Ovary (tissue), 3 donors: Measurements from ENCODE around the gene SND1.

Source experiments
- EP300 ChIP-seq: sonication (generic); formaldehyde crosslinking; IDR thresholded peaks from one replicate; pipeline ENCODE4 v1.6.1; 2017; ENCODE audit warnings: antibody characterized with exemption
- TF ChIP-seq, protein P1 (sequence below), 3 donors: fragments of 450-650 bp in 2 of 3; fragments of 200-600 bp in 1 of 3; IDR thresholded peaks; one replicate each; pipeline versions ENCODE4 v1.5.1 to v1.8.0; 2016 to 2022; ENCODE audit warnings: antibody characterized with exemption in 3 of 3, mild to moderate bottlenecking in 1 of 3
- donor health status: DM: no; HTN: no; CAD: no.

DNA sequence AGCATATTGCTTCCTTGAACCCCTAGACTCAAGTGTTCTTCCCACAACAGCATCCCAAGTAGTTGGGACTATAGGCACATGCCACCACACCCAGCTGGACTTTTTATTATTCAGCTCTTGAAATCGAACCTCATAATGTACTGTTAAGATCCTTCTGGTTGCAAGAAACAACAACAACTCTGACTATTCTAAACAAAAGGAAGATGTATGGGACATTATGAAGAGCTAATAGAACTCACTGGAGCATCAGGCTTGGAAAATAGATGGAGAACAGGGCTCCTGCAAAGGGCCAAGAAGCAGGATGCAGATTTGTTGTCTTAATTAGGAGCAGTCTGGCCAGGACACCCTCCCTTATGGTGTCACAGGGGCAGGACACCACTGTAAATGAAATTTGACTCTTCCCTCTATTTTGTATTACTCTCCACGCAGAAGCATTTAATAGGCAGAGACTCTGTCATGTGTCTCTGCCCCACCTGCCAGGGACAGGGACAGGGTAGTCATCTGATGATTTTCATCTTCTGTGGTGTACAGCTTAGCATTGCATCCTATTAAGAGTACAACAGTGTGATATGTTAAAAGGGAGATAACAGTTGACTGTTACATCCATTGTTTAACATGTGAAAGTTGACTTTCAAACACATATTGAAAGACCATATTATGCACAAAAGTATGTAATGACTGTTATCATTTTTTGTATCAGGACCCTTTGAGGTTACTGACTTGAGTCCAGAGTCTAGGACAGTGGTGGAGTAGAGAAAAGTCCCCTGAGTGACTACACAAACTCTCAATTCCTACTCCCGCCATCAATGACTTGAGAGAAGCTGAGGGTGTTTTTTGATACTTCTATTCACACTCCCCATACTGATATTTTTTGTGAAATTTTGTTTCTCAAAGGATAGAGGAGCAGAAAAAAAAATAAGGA is 222.0 kb downstream of the SND1 start:
- TF ChIP-seq, protein P1, sequence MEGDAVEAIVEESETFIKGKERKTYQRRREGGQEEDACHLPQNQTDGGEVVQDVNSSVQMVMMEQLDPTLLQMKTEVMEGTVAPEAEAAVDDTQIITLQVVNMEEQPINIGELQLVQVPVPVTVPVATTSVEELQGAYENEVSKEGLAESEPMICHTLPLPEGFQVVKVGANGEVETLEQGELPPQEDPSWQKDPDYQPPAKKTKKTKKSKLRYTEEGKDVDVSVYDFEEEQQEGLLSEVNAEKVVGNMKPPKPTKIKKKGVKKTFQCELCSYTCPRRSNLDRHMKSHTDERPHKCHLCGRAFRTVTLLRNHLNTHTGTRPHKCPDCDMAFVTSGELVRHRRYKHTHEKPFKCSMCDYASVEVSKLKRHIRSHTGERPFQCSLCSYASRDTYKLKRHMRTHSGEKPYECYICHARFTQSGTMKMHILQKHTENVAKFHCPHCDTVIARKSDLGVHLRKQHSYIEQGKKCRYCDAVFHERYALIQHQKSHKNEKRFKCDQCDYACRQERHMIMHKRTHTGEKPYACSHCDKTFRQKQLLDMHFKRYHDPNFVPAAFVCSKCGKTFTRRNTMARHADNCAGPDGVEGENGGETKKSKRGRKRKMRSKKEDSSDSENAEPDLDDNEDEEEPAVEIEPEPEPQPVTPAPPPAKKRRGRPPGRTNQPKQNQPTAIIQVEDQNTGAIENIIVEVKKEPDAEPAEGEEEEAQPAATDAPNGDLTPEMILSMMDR (IDR thresholded peaks at IDR 0.05), result no peak
- no peak for TF ChIP-seq EP300
